Fibroblast of pulmonary artery (primary cell): ENCODE results near the gene PDCL3.

Source experiments
- DNase-seq: peaks from one replicate; pipeline ENCODE4 v3.0.0-alpha.2; 2010; ENCODE audit warnings: low read depth
- H3K4me3 ChIP-seq: replicated peaks from 2 replicates; pipeline ENCODE4 v1.5.1; 2011; ENCODE audit warnings: low read depth, mild to moderate bottlenecking, control low read depth, low read length, moderate library complexity
- TF ChIP-seq, protein P1 (sequence below): IDR thresholded peaks from 2 replicates; pipeline ENCODE4 v1.5.1; 2011; ENCODE audit warnings: mild to moderate bottlenecking, control low read depth, low read length, inconsistent platforms; ENCODE audit errors: missing control alignments

PDCL3 gene

DNA sequence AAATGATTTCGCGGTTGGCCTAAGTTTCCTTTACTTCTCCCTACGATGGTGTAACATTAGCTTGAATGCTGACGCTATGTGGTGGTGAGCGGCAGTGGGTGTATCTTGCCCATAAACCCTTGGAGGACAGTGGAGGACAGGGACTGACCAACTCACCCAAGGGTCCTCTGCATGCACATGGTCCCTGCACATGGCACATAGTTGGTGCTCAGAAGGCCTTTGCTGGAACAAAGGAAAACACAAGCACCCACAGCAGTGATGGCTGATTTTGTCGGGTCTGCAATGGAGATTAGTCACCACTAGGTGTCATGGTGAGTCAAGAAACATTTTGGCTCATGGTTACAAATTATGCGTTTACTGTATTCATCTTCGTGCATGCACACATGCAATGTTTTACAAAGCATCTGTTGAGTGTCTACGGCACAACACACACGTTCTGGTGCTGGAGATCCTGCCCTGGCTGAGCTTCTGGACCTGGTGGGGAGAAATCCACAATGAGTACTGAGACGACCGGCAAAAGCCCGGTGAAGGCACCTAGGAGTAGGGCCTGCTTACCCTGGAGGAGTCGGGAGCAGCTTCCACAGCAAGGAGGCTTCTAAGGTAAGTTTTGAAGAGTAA lies 44.0 kb downstream of the PDCL3 start:
- peak; percentile 59 for DNase-seq
- TF ChIP-seq, protein P1, sequence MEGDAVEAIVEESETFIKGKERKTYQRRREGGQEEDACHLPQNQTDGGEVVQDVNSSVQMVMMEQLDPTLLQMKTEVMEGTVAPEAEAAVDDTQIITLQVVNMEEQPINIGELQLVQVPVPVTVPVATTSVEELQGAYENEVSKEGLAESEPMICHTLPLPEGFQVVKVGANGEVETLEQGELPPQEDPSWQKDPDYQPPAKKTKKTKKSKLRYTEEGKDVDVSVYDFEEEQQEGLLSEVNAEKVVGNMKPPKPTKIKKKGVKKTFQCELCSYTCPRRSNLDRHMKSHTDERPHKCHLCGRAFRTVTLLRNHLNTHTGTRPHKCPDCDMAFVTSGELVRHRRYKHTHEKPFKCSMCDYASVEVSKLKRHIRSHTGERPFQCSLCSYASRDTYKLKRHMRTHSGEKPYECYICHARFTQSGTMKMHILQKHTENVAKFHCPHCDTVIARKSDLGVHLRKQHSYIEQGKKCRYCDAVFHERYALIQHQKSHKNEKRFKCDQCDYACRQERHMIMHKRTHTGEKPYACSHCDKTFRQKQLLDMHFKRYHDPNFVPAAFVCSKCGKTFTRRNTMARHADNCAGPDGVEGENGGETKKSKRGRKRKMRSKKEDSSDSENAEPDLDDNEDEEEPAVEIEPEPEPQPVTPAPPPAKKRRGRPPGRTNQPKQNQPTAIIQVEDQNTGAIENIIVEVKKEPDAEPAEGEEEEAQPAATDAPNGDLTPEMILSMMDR = peak; percentile 84
- no peak overlapping the region for H3K4me3 ChIP-seq

DNA sequence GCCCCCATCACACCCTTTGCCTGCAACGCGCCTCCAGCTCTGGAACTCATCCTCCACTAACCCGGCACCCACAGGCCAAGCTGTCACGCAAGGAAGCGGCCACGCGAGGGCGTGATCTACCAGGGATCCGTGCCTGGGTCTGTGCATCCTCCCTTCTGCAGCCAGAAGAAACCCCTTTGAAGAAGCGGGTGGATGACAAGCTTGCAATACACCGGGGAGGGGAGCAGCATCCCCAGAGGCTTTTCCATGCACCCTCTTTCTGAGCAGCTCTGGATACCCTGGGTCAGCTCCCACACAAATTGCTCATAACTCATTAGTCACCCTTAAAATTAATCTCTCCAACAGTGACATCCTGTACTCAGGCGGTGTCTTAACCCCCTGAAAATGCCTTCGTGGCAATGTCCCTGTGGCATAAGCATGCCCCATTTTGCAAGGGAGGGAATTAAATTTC lies 47.6 kb downstream of the PDCL3 start:
- no peak overlapping the region for H3K4me3 ChIP-seq
- TF ChIP-seq, protein P1 = peak; percentile 75
- peak; percentile 68 for DNase-seq

DNA sequence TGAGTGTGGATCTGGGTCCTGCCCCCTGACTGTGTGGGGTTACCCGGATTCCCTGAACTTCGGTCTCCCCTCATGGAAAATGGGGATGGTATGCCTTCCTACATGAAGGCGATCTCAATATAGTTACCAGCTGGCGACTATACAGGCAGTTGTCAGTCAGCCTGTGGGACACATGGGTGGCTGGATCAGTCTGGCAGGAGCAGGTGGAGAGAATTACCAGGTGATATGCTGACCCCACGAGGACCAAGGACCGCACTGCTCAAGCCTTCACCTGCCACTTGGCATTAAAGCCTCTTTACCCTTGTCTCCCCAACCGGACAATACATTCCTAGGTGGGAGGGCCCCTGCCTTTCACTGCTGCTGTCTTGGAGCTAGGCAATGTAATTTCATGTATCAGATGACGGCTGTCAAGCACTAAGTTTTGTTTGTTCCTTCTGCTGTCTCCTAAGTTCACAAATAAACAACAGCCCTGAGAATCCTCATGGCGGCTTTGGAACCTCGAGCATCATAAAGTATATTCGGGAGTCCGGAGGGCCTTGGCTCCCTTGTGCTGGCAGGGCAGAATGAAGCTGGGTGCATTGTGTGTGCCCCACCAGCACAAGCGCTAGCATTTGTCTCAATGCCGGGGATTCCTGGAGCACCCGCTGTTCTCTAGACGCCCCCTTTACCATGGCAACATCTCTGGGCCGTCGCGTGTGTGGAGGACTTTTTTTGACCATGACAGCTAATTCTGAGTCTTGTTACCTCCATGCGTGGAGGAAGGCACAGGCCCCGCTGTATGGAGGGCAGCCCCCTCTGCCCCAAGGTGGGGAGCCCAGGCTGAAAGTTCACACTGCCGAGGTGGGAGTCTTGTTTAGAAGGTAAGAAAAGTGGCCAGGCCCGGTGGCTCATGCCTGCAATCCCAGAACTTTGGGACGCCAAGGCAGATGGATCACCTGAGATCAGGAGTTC lies 48.6 kb downstream of the PDCL3 start:
- TF ChIP-seq, protein P1 = no peak
- DNase-seq = no peak
- H3K4me3 ChIP-seq = no peak overlapping the region

DNA sequence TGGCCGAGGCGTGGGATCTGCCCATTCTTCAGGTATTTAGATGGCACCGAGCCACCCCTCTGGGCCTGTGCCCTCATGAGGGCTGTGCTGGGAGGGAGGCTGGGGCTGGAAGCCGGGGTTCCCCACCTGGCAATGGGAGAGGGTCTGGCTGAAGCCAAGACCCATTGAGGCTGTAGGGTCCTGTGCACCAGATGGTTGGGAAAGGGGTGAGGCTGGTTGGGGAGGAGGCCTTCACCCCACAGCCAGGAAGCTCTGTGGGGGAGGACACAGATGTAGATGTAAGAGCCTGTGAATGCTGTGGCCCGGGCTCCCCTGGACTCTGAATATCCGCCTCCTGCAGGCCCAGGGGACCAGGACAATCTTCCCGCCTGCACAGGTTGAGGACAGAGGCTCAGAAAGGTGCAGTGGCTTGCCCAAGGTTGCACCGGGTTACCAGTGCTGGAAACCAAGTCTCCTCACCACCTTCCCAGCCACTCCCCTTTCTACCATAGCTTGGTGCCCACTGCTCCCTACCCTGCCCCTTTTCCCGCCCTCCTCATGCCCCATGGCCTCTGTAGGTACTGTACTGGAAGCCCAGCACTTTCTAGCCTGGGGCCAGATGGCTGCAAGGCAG lies 49.7 kb downstream of the PDCL3 start:
- TF ChIP-seq, protein P1 = no peak
- DNase-seq = no peak

DNA sequence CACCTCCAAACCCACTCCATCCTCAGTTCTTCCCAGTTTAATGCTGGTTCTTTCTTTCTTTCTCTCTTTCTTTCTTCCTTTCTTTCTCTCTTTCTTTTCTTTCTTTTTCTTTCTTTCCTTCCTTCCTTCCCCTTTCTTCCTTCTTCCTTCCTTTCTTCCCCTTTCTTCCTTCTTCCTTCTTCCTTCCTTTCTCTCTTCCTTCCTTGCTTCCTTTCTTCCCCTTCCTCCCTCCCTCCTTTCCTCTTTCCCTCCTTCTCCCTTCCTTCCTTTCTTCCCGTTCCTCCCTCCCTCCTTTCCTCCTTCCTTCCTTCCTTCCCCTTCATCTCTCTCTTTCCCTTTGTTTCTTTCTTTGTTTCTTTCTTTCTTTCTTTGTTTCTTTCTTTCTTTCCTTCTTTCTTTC lies 50.9 kb downstream of the PDCL3 start:
- TF ChIP-seq, protein P1 = no peak
- DNase-seq = no peak
- H3K4me3 ChIP-seq = no peak overlapping the region

More for the DNA sequence above, 49.7 kb downstream of the PDCL3 start:
- H3K4me3 ChIP-seq = no peak overlapping the region

DNA sequence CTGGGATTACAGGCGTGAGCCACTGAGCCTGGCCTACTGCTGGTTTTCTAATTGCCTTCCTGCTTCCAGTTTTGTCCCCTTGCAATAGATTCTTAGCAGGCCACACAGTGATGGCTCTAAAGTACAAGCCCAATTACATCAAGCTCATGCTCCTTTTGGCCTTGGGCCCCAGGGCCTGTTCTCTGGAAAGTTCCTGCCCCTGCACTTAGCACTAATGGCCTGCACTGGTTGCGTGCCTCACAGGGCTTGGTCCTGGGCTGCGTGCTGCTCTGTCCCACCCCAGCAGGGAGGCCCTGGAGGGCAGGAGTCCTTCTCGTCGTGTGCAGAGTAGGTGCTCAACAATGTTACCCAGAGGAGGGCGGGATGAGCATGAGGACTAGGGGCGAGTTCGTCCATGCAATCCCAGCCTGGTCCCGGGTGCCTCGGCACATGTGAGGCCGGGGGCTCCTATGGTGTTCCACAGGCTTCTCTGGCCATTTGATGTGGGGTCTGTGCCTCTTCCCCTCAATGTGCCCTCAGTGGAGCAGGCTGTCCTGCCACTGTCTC lies 51.7 kb downstream of the PDCL3 start:
- TF ChIP-seq, protein P1 = no peak
- no peak for DNase-seq
- H3K4me3 ChIP-seq = no peak overlapping the region
